Natural killer cell treated with Interleukin-12 subunit alpha and Interleukin-12 subunit beta and Interleukin-15 and Interleukin-18, amount 100 ng/mL, for 72 hours (primary cell): ENCODE measurements around the gene SUGT1. TPM values are rescaled to one million over a fixed set of nuclear protein-coding genes. Genes with fewer than 3 reads are reported as not detected.
"Not testable (repeated sequence)": the region's sequence is repeated elsewhere in the genome, so short reads cannot be mapped to it uniquely, and the experiment has no call there.

Experiments used
- ATAC-seq, 2 donors: fragments of 150-1000 bp; cut with Tn5 transposase in 1 of 2; sonication (Bioruptor Pico), chemical (Tn5 transposase) in 1 of 2; 2 replicates each; pipeline ENCODE4 v1.10.0; 2021
- DNase-seq: peaks from one replicate; pipeline ENCODE4 v3.0.0; 2022; ENCODE audit warnings: low spot score
- H3K27ac Mint-ChIP-seq, 2 donors: 1 replicate in 1 of 2; 2 replicates in 1 of 2; pipeline ENCODE4 v1.8.0; 2022; ENCODE audit warnings: mixed read lengths in 2 of 2, mild to moderate bottlenecking in 1 of 2, moderate library complexity in 1 of 2
- H3K27me3 Mint-ChIP-seq, 2 donors: 1 replicate in 1 of 2; 2 replicates in 1 of 2; pipeline ENCODE4 v1.8.0; 2022; ENCODE audit warnings: mixed read lengths in 2 of 2
- H3K36me3 Mint-ChIP-seq: one replicate; pipeline ENCODE4 v1.8.0; 2022; ENCODE audit warnings: mixed read lengths
- H3K4me1 Mint-ChIP-seq, 2 donors: 1 replicate in 1 of 2; 2 replicates in 1 of 2; pipeline ENCODE4 v1.8.0; 2022; ENCODE audit warnings: low read depth in 2 of 2, mixed read lengths in 2 of 2, mild to moderate bottlenecking in 1 of 2
- H3K4me3 Mint-ChIP-seq: one replicate; pipeline ENCODE4 v1.8.0; 2022; ENCODE audit warnings: mixed read lengths
- H3K9me3 Mint-ChIP-seq: 2 replicates; pipeline ENCODE4 v1.8.0; 2022; ENCODE audit warnings: mixed read lengths
- total RNA-seq, 2 donors: library from RNA; stranded (reverse); gene quantifications; one replicate each; pipeline ENCODE4 v1.2.3, GENCODE V29; 2022

The SUGT1 gene
- total RNA-seq, 2 donors from 2014 or later: 49.0 to 58.1 TPM

DNA sequence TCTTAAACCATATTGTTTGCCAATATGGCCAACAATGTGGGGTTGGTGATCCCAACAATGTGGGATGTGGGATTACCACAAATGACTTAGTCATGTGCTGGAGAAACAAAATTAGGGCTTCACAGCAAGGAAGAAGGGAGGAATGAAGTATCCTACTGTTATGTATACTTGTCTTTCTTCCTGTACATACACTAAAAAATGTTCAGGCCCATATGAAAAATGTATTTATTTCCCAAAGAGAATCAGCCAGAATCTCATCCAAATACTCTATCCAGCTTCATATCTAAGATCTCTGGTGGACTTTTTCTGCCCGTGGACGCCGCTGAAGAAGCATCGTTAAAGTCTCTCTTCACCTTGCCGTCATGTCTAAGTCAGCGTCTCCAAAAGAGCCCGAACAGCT, 10.5 kb upstream of the SUGT1 start, which contains the start of gene HNRNPA1L2:
Gene HNRNPA1L2 (plus strand): TSS at position 301 of the 400 bp plus-strand sequence. CDS start 62 bp downstream, at position 363.
- H3K27ac Mint-ChIP-seq: no peak within 1 kb of the TSS
- peaks cover 26% of the 10 kb centered on the region for H3K36me3 Mint-ChIP-seq
- peaks cover 6 to 10% of the 10 kb centered on the region in 2 donors for H3K4me1 Mint-ChIP-seq
- H3K4me3 Mint-ChIP-seq: no peak within 1 kb of the TSS
- ATAC-seq: no peak
- no peak for DNase-seq
- no peaks in the 10 kb centered on the region for H3K27me3 Mint-ChIP-seq
- H3K9me3 Mint-ChIP-seq: no peaks in the 10 kb centered on the region

DNA sequence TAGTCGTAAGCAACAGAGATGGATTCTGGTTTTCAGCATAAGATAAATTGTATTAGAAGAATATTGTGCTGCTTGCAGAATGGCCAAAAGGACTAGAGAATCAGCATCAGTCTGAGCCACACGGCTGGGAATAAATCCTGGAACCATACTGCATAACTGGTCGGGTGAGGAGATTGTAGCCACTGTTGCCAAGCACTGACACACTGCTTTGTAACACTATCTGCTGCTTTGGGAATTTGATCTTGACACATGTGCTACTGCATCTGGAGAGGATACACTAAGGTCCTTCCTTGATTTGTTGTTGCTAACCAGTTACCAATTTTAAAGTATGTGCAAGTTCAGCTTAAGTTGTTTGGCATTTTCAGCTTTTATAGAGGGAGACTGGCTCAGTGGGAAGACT, 8.5 kb upstream of the SUGT1 start:
- no peak overlapping the region for H3K27ac Mint-ChIP-seq
- H3K9me3 Mint-ChIP-seq: no peaks in the 10 kb centered on the region
- H3K27me3 Mint-ChIP-seq: no peaks in the 10 kb centered on the region
- H3K36me3 Mint-ChIP-seq: peaks cover 26% of the 10 kb centered on the region
- H3K4me3 Mint-ChIP-seq: no peak overlapping the region
- DNase-seq (no peak), ATAC-seq (no peak)
- peaks cover 6 to 10% of the 10 kb centered on the region in 2 donors for H3K4me1 Mint-ChIP-seq

DNA sequence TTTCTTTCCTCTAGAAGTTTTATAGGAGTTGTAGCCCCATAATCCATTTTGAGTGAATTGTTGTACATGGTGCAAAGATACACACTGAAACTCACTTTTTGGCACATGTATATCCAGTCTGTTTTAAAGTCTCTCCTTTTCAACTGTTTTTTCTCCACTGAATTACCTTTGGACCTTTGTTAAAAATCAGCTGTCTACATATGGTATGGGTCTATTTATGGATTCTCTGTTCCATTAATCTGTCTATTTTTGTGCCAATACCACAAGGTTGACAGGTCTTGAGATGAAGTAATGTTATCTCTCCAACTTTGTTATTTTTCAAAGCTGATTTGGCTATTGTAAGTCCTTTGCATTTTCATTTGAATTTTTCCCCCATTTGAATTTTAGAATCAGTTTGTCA, 5.7 kb upstream of the SUGT1 start:
- H3K27me3 Mint-ChIP-seq: no peaks in the 10 kb centered on the region
- no peaks in the 10 kb centered on the region for H3K9me3 Mint-ChIP-seq
- peaks cover 11% of the 10 kb centered on the region for H3K36me3 Mint-ChIP-seq
- DNase-seq (no peak), ATAC-seq (no peak)
- H3K4me1 Mint-ChIP-seq: peaks cover 12 to 19% of the 10 kb centered on the region in 2 donors
- H3K27ac Mint-ChIP-seq: no peak overlapping the region
- H3K4me3 Mint-ChIP-seq: no peak overlapping the region

DNA sequence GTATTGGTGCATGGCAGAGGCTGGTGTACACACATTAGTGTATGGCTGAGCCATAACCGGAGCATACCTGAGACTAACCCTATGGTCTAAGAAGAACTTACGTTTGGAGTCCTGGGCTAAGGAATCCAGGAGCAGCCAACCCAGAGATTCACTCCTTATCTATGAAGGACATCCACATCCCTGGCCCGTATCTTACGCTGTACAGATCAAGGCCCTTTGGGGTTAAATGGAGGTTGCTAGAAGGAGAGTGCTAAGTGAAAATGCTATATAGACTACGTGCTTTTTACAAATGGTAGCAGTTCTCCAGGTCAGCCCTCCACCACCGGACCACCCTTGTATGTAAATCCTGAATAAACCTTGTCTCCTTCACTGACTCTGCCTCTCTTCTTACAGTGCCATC, 1.9 kb upstream of the SUGT1 start:
- no peak overlapping the region for H3K4me3 Mint-ChIP-seq
- no peaks in the 10 kb centered on the region for H3K9me3 Mint-ChIP-seq
- no peak overlapping the region for H3K27ac Mint-ChIP-seq
- peaks cover 9 to 10% of the 10 kb centered on the region in 2 donors for H3K4me1 Mint-ChIP-seq
- ATAC-seq (no peak), DNase-seq (no peak)
- no peaks in the 10 kb centered on the region for H3K27me3 Mint-ChIP-seq
- no peaks in the 10 kb centered on the region for H3K36me3 Mint-ChIP-seq

DNA sequence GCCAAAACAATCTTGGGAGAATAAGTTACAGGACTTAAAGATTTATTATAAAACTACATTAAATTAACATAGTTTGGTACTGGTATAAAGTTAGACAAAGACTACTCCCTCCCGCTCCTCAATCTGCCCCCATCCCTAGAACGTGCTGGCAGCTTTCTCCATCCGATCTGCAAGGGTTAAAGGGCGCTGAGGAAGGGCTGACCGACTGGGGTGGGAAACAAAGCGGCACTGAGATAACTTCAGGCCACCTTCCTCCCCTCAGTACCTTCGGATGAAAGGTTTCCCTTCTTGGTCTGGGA, 790 bp upstream of the SUGT1 start:
- Mint-ChIP-seq H3K36me3 (no peaks in the 10 kb centered on the region), H3K9me3 (no peaks in the 10 kb centered on the region), H3K27me3 (no peaks in the 10 kb centered on the region), H3K27ac (no peak overlapping the region), H3K4me3 (no peak overlapping the region), H3K4me1 (peaks cover 9 to 10% of the 10 kb centered on the region in 2 donors)
- no peak for DNase-seq
- ATAC-seq: no peak

DNA sequence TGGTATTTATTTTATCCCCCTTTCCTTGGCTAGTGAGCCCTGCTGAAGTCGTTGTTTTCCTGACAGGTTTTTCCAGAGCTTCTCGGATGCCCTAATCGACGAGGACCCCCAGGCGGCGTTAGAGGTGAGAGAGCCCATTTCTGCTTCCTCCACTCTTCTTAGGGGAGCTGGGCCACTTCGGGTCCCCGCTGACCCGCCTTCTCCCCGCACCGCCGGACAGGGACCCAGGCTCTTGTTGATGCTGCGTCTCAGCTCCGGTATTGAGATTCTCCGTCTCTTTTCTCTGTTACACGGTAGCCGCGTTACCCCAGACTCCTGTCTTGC, 306 bp downstream of the SUGT1 start:
- H3K9me3 Mint-ChIP-seq: no peaks in the 10 kb centered on the region
- ATAC-seq: peak; percentile 47 to 48
- H3K4me1 Mint-ChIP-seq: peaks cover 9 to 10% of the 10 kb centered on the region in 2 donors
- no peaks in the 10 kb centered on the region for H3K36me3 Mint-ChIP-seq
- no peaks in the 10 kb centered on the region for H3K27me3 Mint-ChIP-seq
- DNase-seq: no peak
- no peak overlapping the region for H3K4me3 Mint-ChIP-seq
- H3K27ac Mint-ChIP-seq: no peak overlapping the region

DNA sequence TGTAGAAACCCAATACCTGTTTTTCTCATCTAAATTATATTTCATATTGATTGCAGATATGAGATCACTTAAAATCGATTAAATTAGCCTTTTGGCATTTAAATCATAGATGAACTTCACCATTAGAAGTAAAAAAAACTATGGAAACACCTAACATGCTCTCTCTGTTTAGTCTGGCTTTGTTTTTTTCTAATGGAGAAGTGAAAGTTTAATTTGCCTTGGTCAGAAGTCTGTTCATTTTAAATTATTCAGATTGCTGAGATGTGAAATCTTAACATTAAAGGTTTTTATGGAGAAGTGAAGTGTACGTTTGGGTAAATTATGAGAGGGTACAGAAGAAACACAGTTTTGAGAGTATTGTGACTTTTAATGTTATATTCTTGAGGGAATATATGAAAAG, 6.7 kb downstream of the SUGT1 start:
- Mint-ChIP-seq H3K4me3 (no peak overlapping the region), H3K9me3 (no peaks in the 10 kb centered on the region), H3K27me3 (no peaks in the 10 kb centered on the region), H3K4me1 (peaks cover 0 to 4% of the 10 kb centered on the region in 2 donors), H3K36me3 (peaks cover 6% of the 10 kb centered on the region), H3K27ac (no peak overlapping the region)
- DNase-seq (no peak), ATAC-seq (no peak)

DNA sequence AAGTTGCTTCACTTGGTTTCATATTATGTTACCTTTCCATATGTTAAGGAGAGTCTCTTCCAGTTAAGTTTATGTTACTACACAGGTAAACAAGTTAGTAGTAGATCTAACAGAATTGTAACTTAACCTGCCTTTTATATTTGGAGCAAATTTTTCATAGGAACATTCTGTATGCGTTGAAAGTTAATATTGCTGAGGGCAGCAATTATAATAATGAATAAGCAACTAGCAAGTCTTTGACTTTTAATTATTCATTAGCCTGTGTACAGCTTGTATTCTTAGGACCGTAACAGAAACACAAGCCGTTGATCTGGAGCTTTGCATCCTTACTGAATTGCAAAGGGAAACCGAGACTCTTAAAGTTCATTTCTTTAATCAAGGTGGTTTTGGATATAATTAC, 11.6 kb downstream of the SUGT1 start:
- Mint-ChIP-seq H3K9me3 (no peaks in the 10 kb centered on the region), H3K27me3 (no peaks in the 10 kb centered on the region), H3K27ac (no peak overlapping the region), H3K4me3 (no peak overlapping the region), H3K36me3 (peaks cover 18% of the 10 kb centered on the region), H3K4me1 (no peaks in the 10 kb centered on the region)
- DNase-seq: no peak
- no peak for ATAC-seq

DNA sequence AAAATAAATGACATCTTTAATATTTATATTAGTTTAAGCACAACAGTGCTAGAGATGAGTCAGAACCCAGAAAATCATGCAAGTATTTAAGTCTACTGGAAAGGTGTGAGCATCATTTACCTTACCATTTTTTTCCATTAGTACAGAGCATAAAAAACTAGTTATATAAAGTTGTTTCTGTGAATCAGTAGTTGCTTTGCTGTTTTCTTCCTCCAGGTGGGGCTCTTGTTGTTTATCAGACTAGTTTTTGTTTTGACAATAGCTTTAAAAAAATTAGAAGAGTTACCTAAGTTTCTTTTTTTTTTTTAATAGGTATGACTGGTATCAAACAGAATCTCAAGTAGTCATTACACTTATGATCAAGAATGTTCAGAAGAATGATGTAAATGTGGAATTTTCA, 12.7 kb downstream of the SUGT1 start:
- ATAC-seq (no peak), DNase-seq (no peak)
- no peaks in the 10 kb centered on the region for H3K9me3 Mint-ChIP-seq
- no peaks in the 10 kb centered on the region for H3K4me1 Mint-ChIP-seq
- no peak overlapping the region for H3K4me3 Mint-ChIP-seq
- H3K27me3 Mint-ChIP-seq: no peaks in the 10 kb centered on the region
- H3K27ac Mint-ChIP-seq: no peak overlapping the region
- peaks cover 14% of the 10 kb centered on the region for H3K36me3 Mint-ChIP-seq

DNA sequence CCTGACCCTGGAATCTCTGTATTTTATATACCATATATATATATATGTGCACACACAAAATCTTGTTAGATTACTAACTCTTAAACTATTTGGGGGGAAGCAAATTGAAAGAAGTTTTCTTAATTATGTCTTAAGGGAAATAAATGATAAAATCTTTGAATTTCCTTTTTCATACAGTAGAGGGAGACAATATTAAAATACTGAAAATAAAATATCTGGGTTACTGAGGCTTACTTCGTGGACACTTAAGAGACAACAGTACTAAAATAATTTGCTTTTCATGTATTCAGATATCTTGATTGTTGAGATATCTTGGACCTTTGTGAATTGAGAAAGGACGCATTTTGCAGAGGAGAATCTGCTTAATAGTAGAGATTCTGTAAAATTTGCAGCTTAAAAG, 17.0 kb downstream of the SUGT1 start:
- H3K27me3 Mint-ChIP-seq: no peaks in the 10 kb centered on the region
- H3K27ac Mint-ChIP-seq: no peak overlapping the region
- no peak overlapping the region for H3K4me3 Mint-ChIP-seq
- no peaks in the 10 kb centered on the region for H3K4me1 Mint-ChIP-seq
- ATAC-seq (no peak), DNase-seq (no peak)
- no peaks in the 10 kb centered on the region for H3K9me3 Mint-ChIP-seq
- H3K36me3 Mint-ChIP-seq: peaks cover 18% of the 10 kb centered on the region

DNA sequence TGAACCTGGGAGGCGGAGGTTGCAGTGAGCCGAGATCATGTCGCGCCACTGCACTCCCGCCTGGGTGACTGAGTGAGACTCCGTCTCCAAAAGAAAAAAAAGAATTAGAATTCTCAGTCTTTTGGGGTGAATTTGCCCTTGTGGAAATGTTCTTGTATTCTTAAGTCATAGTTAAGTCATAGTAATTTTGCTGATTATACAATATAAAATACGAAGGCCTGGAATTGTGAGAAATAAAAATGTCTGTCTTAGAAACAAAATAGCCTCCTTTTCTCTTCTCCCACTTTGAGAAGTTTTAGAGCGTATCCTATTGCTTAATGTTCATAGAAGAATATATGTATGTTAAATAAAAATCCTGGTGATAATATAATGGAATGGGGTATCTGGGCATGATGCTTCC, 18.1 kb downstream of the SUGT1 start:
- DNase-seq (no peak), ATAC-seq (no peak)
- Mint-ChIP-seq H3K27me3 (no peaks in the 10 kb centered on the region), H3K4me3 (no peak overlapping the region), H3K36me3 (peaks cover 19% of the 10 kb centered on the region), H3K9me3 (no peaks in the 10 kb centered on the region), H3K4me1 (peaks cover 3% of the 10 kb centered on the region in 2 donors), H3K27ac (no peak overlapping the region)

DNA sequence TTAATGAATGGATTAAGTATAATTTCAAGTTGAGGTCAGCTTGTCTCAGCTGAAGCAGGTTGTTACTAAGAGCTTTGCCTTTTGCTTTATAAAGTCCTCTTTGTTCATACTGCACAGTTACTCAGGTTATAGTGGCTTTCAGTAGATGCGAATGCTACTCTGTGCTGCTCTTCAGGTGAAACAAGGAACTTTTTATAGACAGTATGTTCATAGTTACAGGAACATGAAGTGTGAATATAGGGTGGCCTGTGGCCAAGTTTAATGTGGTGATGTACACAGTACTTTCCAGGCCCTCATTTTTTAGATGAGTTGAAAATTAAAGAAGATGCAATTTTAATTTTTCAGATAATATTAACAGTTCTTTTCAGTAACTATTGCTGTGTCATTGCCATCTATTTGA, 20.8 kb downstream of the SUGT1 start:
- Mint-ChIP-seq H3K4me3 (no peak overlapping the region), H3K4me1 (peaks cover 11% of the 10 kb centered on the region in 2 donors), H3K27me3 (no peaks in the 10 kb centered on the region), H3K27ac (no peak overlapping the region), H3K36me3 (peaks cover 9% of the 10 kb centered on the region), H3K9me3 (no peaks in the 10 kb centered on the region)
- DNase-seq: no peak
- no peak for ATAC-seq

DNA sequence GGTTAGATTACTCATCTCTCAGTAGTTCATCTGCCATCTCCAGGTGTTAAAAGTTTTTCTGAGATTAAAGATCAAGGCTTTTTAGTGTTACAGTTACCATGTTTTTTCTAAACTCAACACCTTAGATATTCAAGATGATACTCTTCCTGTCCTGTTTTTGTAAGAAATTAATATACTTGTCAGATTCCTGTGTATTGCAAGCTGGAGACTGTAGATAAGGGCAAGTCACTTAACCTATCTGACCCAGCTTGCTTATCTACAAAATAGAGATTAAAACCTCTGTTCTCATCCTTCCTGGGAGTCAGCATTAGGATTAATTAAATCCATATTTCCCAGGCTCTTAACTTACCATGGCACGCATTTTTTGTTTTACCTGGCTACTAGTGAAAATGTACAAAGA, 25.2 kb downstream of the SUGT1 start:
- peaks cover 10% of the 10 kb centered on the region for H3K36me3 Mint-ChIP-seq
- H3K27me3 Mint-ChIP-seq: no peaks in the 10 kb centered on the region
- H3K9me3 Mint-ChIP-seq: no peaks in the 10 kb centered on the region
- ATAC-seq: no peak
- no peak overlapping the region for H3K27ac Mint-ChIP-seq
- H3K4me3 Mint-ChIP-seq: no peak overlapping the region
- H3K4me1 Mint-ChIP-seq: peaks cover 11% of the 10 kb centered on the region in 2 donors
- DNase-seq: no peak

DNA sequence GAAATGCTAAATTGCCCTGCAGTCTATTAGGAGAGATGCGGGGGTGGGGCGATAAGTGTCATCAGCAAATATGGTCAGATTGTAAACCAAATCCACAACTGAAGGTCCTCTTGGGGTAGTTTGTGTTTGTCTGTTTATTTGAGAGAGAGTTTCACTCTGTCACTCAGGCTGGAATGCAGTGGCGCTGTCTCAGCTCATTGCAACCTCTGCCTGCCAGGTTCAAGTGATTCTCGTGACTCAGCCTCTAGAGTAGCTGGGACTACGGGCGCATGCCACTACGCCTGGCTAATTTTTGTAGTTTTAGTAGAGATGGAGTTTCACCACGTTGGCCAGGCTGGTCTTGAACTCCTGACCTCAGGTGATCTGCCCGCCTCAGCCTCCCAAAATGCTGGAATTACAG, 33.2 kb downstream of the SUGT1 start:
- not testable (repeated sequence) for ATAC-seq, H3K4me1 Mint-ChIP-seq, H3K27ac Mint-ChIP-seq, H3K36me3 Mint-ChIP-seq, H3K27me3 Mint-ChIP-seq, H3K4me3 Mint-ChIP-seq, DNase-seq, H3K9me3 Mint-ChIP-seq

DNA sequence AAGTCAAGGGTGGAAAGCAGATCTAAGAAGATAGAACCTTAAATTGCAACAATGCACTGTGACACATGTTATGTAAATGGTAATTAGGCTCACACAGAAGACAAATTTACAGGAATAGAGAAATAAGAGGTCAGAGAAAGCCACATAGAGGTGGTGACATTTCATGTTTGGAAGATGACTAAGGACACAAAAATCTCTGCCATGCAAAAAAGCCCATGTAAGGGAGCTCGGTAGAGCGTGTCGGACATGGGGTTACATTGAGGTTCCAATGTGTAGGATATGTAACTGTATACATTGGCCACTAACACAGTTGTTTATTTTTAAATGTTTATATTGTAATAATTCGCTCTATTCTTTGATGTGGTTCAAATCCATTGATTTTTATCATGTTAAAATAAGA, 33.7 kb downstream of the SUGT1 start:
- Mint-ChIP-seq H3K9me3 (no peaks in the 10 kb centered on the region), H3K27ac (no peak overlapping the region), H3K36me3 (peaks cover 11% of the 10 kb centered on the region), H3K4me3 (no peak overlapping the region), H3K27me3 (no peaks in the 10 kb centered on the region), H3K4me1 (no peaks in the 10 kb centered on the region)
- DNase-seq (no peak), ATAC-seq (no peak)
